Stimulated activated CD4-positive, alpha-beta T cell treated with anti-CD3 and anti-CD28 coated beads, TNF-alpha, amount 100 ng/mL, for 4 hours (primary cell): ENCODE results near the gene ANKRD27.
"Not testable (repeated sequence)": the region's sequence is repeated elsewhere in the genome, so short reads cannot be mapped to it uniquely, and the experiment has no call there.

ENCODE experiments used
- DNase-seq, 3 experiments: peaks; one replicate each; pipeline ENCODE4 v3.0.0-alpha.2; 2020; ENCODE audit warnings: low read depth in 3 of 3

The ANKRD27 gene

DNA sequence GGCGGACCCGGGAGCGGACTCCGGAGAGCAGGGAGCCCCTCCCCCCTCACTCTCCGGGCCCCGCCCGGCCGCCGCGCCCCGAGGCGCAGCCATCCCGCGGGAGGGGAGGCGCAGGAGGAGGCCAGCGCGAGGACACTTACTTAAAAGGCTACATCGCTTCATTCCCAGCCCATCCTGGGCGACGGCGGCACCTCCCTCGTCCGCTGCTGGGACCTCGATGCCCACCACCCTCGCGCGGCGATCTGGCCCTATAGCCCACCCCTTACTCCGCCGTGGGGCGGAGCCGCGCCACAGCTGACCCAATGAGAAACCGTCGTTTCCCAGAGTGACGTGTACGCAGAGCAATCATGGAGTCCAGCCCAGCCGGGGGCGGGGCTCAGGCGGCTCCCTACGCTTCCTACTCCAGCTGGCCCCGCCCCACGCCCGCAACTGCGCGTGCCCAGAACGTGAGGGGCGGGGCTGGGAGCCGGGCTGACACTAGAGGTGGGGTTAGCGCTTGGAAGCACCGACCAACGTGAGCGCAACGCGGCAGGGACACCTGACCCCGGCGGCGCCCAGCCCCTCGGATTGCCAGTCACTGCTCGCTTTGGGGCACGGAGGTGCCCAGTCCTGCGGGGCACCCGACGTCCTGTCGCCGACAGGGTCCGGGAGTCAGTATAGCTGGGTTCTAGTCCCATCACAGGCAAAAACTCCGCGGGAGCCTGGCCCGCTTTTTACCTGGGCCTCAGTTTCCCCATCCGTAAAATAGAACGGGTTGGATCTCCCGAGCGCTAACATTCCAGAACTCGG, at the start of gene ANKRD27:
Gene ANKRD27, minus strand, starts transcription at position 250 of the 789 bp plus-strand sequence. CDS start 16,165 bp downstream, outside the sequence.
- DNase-seq = peak; percentile 95 to 97 (median 97)

DNA sequence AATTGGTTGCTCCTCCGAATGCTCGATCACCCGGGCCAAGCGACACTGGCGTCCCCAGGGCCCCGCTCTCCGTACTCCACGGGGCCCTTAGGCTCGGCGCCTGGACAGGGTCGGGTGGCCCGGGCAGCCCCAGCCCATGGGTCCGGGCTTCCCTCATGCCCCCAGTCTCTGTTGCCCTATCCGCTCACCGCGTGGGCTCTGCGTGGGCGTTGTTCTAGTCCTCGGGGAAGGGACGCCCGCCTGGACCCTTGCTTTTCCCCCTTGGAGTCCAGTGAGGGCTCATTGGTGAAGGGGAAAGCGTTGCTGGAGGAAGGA, 45.9 kb upstream of the ANKRD27 start:
- no peak for DNase-seq

DNA sequence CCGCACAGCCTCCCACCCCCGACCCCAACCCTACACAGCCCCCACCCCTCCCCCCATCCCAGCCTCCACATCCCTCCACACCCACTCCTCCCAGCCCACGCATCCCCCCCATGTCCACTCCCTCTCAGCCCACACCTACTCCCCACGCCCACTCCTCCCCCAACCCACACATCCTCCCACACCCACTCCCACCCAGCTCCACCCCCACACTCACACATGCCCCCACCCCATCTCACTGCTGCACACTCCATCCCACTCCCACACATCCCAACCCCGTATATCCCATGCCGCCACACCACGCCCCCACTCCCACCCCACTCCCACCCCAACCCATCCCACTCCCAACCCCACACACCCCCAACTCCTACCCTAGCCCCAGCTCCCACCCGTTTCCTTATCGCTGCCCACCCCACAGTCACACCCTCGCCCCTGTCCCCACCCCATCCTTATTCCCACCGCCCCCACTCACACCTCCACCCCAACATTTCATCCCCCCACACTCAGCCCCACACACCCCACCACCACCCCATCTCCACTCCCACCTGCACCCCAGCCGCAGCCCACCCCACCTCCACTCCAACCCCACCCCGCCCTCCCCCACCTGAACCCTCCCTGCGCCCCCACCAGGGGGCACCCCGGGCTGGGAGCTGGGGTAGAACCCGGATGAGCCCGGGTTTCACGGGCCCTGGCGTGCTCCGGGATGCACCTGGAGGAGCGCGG, 45.4 kb upstream of the ANKRD27 start:
- DNase-seq = no peak

DNA sequence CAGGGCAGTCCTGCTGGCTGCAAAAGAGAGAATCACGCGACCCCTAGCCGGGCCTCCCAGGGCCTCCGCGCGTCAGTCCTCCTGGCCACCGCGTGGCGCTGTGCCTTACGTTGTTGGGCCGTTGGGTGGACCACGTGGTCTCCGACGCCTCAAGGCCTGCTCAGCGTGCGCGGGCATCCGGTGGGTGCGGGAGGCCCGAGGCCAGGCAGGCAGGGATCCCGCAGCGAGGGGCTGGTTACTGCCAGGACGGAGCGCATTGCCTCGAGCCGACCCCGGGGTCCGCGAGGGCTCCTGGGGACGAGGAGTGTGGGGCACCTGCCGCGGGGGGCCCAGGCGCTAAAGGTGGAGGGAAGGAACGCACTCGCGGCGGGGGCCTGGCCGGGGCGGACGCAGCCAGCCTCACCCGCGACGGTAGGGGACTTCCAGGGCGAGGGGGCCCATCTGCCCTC, 44.7 kb upstream of the ANKRD27 start, which contains the start of gene TDRD12:
Gene TDRD12, plus strand, starts transcription at position 157 of the 449 bp plus-strand sequence. CDS start 306 bp downstream, outside the sequence.
- no peak for DNase-seq

DNA sequence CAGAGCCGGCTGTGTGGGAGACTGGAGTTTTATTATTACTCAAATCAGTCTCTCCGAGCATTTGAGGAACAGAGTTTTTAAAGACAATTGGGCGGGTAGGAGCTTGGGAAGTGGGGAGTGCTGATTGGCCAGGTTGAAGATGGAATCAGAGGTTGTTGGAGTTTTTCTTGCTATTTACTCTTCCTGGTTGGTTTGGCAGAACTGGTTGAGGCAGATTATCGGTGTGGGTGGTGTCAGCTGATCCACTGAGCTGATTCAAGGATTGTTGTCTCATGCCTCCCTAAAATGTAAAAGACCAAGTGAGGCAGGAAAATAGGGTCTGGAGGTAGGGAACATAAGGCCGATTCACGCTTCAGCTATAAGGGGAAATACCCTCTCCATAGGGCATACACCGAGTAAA, 43.3 kb upstream of the ANKRD27 start:
- no peak for DNase-seq

DNA sequence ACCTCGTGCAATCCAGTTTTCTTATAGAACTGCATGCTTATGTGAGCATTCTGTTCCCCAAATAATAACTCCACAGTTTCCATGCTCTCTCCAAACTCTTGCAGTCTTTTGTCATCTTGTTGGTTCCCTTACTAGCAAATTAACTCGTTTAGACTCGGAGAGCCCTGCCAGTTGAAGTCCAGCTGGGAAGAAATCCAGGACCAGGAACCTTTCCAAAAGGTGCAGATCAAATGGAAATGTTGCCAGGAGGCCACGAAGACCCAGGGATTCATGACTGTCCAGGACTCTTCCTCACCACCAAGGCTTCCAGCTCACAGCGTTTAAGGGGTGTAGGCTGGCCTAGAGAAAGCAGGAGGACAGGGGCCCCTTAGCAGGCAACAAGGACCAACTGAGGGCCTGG, 42.5 kb upstream of the ANKRD27 start:
- DNase-seq = no peak

DNA sequence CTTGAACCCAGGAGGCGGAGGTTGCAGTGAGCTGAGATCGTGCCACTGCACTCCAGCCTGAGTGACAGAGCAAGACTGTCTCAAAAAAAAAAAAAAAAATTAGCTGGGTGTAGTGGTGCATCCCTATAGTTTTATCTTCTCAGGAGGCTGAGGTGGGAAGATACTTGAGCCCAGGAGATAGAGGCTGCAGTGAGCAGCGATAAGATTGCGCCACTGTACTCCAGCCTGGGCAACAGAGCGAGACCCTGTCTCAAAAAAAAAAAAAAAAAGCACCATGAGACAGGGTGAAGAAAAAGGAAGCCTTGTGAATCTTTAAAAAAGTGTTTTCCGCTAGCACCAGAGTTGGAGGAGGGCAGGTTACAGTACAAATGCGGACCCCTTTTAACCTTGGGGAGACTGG, 41.2 kb upstream of the ANKRD27 start:
- DNase-seq = not testable (repeated sequence)

DNA sequence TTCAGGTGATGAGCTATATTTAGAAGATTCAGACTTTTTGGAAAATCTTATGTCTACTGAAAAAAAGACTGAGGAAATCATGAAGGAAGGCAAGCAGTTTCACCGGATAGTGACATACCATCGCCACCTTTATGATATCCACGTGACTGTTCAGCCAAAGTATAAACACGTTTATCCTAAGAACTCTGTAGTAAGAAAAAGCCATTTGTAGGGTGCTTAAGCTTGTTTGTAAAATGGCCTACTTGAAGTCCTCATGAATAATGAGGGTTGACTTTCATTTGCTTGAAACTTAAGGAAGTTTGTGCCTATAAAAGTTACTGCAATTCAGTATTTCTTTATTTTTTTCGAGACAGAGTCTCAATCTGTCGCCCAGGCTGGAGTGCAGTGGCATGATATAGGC, 36.8 kb upstream of the ANKRD27 start:
- DNase-seq = no peak

DNA sequence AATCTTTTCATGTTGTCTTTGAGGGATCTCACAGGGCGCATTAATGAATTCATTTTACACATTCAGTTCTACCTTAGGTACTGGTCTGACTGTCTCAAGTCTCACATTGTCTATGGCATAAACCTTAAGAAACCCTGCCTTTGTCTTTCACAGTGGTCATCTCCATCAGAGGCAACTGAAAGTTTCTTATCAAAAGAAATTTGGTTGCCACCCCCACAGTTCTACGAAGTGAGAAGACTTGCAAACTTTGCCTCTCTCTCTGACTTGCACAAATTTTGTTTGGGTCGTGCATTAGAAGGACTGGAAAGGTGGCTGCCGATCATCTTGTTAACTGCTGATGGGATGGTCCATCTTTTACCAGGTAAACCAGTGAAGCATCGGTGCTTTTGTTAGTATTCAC, 34.1 kb upstream of the ANKRD27 start:
- no peak for DNase-seq

DNA sequence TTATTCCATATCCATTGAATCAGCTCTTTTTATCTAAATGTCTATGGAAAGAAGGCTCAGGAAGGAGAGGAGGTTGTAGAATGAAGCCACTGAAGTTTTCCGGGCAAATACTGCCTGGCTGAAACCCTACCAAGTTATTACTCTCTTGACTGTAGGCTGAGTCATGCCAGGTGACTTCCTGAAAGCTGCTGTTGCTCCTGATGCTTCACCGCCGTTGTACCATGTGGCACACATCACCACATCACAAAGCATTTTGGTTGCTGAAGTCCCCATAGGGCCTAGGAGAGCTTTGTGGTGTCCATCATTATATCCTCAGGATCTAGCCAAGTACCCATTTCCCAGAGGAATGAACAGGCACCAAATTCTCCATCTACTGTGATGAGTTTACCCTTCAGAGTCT, 33.5 kb upstream of the ANKRD27 start:
- DNase-seq = peak in 1 of 3 experiments; percentile 8

DNA sequence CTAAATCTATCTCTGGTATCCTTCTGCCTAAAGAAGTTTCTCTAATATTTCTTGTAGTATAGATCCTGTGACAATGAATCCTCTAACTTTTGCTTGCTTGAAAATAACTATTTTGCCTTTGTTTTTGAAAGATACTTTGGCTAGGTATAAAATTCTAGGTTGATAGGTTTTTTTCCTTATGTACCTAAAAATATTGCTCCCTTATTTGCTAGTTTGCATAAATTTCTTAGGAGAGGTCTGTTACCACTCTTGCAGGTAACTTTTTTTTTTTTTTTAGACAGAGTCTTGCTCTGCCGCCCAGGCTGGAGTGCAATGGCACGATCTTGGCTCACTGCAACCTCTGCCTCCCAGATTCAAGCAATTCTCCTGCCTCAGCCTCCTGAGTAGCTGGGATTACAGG, 29.0 kb upstream of the ANKRD27 start:
- DNase-seq = not testable (repeated sequence)

DNA sequence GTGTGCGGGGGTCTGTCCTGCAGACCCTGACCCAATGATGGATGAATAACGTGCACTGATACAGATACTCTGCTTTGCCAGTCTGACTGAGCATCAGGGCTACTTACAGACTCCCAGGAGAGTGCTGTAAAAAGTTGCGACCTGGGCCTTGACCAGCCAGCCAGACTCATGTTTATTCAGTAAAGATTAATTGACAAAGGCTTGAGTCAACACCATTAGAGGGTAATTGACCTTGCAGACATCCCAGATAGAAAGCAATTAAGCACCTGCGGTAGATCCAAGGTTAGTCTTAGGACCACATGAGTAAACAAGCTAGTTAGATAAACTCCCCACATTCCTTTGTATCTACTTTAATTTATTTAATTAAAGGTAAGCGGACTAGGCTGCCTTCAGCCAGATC, 27.0 kb upstream of the ANKRD27 start:
- DNase-seq = no peak

DNA sequence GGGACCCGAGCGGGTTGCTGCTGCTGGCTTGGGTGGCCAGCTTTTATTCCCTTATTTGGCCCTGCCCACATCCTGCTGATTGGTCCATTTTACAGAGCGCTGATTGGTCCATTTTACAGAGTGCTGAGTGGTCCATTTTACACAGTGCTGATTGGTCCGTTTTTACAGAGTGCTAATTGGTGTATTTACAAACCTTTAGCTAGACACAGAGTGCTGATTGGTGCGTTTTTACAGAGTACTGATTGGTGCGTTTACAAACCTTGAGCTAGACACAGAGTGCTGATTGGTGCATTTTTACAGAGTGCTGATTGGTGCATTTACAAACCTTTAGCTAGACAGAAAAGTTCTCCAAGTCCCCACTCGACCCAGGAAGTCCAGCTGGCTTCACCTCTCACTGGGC, 25.1 kb upstream of the ANKRD27 start:
- DNase-seq = not testable (repeated sequence)

DNA sequence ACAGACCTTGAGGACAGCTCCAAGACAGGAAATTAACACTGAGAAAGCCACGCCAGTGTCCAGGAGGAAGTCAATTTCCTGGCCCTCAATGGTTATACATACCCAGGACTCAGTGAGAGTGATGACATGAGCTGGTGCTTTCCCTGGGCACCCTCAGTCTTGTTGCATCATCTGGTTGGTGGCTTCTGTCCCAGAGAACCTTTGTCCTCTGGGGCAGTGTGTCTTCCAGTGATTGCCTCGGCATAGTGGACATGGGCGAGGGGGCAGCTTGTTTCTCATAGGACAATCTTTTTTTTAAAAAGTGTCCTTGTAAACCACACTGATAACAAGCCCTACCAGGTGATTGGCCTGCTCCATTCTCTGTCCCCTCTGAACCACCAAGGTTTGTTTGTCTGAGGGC, 21.8 kb upstream of the ANKRD27 start:
- not testable (repeated sequence) for DNase-seq

DNA sequence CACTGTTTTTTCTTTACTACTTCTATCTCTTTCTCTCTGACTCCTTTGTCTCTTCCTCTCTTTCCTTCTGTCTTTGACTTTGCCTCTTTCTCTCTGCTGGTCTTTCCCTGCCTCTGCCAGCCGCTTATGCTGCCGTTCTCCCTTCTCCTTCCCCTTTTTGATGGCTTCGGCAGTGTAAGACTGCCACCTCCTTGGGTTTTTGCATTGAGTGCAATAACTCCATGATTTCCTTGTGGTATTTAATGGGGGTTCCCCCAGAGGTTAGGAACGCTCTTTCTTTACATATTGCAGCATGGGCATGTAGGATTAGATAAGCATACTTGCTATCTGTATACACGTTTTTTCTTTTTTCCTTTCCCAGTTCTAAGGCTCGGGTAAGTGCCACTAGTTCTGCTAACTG, 20.5 kb upstream of the ANKRD27 start:
- not testable (repeated sequence) for DNase-seq

DNA sequence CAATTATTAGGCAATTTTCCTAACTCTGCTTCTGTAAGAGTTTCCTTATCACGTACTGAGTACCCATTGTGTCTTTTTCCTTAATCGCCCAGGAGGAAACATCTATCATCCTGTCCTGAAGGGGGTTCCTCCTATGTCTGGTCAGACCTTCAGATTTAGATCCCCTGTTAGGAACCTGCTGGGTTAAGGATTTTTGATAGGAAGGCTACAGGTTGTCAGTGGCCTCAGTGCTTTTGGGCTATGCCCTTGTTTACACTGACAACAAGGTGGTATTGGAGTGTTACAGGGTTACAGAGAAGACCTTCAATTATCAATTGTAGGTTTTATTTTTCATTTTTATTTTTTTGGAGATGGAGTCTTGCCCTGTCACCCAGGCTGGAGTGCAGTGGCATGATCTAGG, 19.9 kb upstream of the ANKRD27 start:
- not testable (repeated sequence) for DNase-seq

DNA sequence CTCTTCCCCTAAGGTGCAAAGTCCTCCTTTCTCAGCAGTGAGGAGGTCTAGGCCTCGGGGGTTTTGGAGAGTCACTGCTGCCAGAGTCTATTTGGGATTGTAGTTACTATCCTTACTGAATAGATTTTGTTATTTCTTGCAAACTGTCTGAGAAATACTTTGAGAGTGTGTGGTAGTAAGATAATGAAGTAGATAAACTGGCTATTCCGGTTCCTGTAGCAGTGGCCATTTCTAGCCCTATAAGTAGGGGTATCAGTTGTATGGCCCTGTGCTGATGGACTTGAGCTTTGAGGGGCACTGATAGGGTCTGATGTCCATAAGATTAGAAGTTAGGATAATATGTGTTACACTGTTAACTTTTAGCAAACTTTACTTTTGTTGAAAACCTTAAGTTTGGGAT, 19.3 kb upstream of the ANKRD27 start:
- not testable (repeated sequence) for DNase-seq

DNA sequence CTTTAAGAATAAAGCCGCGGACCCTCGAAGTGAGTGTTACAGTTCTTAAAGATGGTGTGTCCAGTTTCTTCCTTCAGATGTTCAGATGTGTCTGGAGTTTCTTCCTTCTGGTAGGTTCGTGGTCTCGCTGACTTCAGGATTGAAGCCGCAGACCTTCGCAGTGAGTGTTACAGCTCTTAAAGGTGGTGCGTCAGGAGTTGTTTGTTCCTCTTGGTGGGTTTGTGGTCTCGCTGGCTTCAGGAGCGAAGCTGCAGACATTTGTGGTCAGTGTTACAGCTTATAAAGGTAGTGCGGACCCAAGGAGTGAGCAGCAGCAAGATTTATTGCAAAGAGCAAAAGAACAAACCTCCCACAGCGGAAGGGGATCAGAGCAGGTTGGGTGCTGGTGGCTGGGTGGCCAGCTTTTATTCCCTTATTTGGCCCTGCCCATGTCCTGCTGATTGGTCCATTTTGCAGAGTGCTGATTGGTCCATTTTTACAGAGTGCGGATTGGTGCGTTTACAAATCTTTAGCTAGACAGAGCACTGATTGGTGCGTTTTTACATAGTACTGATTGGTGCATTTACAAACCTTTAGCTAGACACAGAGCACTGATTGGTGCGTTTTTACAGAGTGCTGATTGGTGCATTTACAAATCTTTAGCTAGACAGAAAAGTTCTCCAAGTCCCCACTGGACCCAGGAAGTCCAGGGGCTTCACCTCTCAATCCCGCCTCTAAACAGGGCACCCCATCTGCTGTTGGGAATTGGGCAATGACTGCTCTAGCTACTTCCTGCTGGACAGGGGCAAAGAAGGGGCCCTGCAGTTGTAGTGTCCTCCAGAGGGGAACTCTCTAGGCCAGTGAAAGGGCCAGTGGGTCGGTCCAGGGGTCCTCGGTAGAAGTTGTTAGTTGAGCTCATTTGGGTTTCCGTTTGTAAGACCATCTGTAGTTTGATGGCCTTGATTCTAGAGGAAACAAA, 18.4 kb upstream of the ANKRD27 start:
- DNase-seq = peak in 1 of 3 experiments; percentile 7

DNA sequence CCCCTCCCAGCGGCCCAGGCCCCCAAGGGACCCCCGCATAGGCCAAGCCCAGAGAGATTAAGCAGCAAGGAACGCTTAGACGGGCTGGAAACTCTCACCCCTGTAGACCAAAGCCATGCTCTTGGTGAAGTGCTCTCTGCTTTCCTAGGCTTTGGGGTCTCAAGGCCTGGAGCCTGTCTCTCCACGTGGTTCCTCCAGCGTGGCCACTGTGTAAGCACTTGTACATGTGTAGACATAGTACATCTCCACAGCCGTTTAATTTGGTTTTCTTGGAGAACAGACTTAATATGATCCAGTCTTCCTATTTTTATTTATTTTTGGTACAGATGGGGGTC, 17.7 kb upstream of the ANKRD27 start:
- no peak for DNase-seq

DNA sequence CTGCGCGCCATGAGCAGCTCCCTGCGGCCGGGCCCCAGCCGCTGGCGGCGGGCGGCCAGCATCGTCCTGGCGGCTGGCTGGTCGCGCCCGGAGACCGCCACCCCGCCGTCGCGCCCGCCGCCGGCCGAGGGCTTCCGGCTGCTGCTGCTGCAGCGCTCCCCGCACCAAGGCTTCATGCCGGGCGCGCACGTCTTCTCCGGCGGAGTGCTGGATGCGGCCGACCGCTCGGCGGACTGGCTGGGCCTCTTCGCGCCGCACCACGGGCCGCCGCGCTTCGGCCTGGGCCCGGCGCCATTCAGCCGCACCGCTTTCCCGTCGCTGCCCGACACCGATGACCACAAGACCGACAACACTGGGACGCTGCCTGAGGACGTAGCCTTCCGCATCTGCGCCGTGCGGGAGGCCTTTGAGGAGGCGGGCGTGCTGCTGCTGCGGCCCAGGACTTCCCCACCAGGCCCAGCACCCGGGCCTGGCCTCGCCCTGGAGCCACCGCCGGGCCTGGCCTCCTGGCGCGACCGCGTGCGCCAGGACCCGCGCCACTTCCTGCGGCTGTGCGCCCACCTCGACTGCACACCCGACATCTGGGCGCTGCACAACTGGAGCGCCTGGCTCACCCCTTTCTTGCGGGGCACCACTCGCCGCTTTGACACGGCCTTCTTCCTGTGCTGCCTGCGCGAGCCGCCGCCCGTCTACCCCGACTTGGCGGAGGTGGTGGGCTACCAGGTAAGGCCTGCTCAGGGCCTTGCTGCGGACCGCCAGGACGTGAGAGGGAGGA, 17.2 kb upstream of the ANKRD27 start:
- peak in 2 of 3 experiments; percentile 5 to 36 for DNase-seq

DNA sequence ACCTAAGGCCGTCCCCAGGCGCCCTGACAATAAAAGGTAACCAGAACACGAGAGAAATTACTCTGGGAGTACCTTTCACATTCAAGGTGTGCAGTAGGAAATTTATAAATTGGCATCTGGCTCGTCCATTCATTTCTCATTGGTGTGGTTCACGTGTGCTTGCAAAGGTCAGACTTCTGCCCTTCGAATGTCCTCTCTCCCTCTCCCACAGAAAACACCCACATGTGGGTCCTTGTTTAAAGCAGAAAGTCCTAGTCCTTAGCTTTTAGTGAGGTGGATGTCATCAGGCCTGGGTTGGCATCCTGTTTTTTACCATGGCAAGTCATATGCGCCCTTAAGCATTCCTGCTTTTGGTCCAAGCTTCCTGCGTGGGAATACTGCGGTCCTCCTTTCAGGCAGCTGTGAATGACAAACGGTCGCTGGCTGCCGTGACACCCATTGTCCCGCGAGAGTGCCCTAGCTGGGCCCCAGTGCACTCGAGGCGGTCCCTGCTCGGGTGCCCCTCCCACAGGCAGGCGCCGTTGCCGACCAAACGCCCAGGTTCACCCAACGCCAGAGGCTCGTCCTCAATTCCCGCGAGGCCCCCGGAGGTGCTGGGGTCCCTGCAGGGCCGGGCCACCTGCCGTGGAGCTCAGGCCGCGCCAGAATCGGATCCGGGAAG, 16.4 kb upstream of the ANKRD27 start, which contains the start of gene NUDT19:
Gene NUDT19, plus strand, starts transcription at position 531 of the 661 bp plus-strand sequence. CDS start 140 bp downstream, outside the sequence.
- DNase-seq = peak; percentile 52 to 63 (median 60)
